SK-N-SH treated with all-trans-retinoic acid at 6 μM for 48 hours (cell line): ENCODE measurements around the gene TNIK.

Experiments used
- ISL1 ChIP-seq: fragments of 250-450 bp; sonication (Bioruptor Pico); IDR thresholded peaks from 2 replicates; pipeline ENCODE4 v2.1.2; 2022; ENCODE audit warnings: mild to moderate bottlenecking, moderate library complexity
- PATZ1 ChIP-seq: fragments of 250-450 bp; sonication (Bioruptor Pico); IDR thresholded peaks from 2 replicates; pipeline ENCODE4 v1.8.0; 2020; ENCODE audit warnings: mild to moderate bottlenecking, moderate library complexity, borderline replicate concordance
- SNAI2 ChIP-seq: fragments of 250-450 bp; sonication (Bioruptor Pico); IDR thresholded peaks from 2 replicates; pipeline ENCODE4 v1.5.0; 2020; ENCODE audit warnings: mild to moderate bottlenecking, moderate library complexity
- ZFP3 ChIP-seq: fragments of 250-450 bp; sonication (Bioruptor Pico); IDR thresholded peaks from 2 replicates; pipeline ENCODE4 v1.5.0; 2020; ENCODE audit warnings: mild to moderate bottlenecking, moderate library complexity
- ZFP30 ChIP-seq: fragments of 450-650 bp; formaldehyde crosslinking; IDR thresholded peaks from 2 replicates; pipeline ENCODE4 v1.5.0; 2022; ENCODE audit warnings: mild to moderate bottlenecking, moderate library complexity
- ZNF8 ChIP-seq: fragments of 450-650 bp; formaldehyde crosslinking; IDR thresholded peaks from 2 replicates; pipeline ENCODE4 v1.5.0; 2020; ENCODE audit warnings: mild to moderate bottlenecking, moderate library complexity

GRCh38 chr3:171206283-171206682 is 253.9 kb downstream of the TNIK start:
- TF ChIP-seq PATZ1 (CRISPR knock-in tag) (no peak), ISL1 (CRISPR knock-in tag) (no peak), ZFP3 (CRISPR knock-in tag) (no peak), ZFP30 (CRISPR knock-in tag) (no peak), SNAI2 (CRISPR knock-in tag) (no peak), ZNF8 (CRISPR knock-in tag) (no peak)
